Medulla oblongata (tissue), 1 donor: ENCODE measurements around the gene CNRIP1.

Source experiments
- DNase-seq: peaks from one replicate; pipeline ENCODE4 v3.0.0-alpha.2; 2015; ENCODE audit errors: extremely low spot score

The CNRIP1 gene

DNA sequence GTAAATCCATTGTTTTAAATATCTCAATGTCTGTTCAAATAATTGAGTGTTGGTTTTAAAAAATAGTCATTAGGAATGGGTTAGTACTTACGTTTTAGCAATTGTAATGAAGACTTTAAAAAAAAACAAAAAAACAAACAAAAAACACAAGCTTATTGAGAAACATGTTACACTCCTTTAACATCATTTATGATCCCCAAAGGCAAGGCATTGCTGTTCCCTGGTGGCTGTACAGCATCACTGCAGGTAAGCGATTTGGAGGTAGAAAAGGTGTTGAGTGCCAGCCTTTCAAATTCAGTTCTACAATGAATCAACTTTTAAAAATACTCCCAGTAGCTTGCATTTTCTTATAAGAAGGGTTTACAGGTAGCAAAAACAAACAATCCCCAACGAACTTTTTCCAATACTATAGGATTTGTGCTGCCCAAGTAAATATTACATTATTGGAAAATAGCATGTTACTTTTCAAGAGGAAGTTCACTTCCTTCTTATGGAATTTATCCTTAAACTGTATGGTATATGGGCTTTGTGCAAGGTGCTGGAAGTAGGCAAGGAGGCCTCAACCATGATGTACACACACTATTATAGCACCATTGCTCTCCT lies 27.5 kb downstream of the CNRIP1 start:
- DNase-seq, result no peak

- DNase-seq, result no peak
Observed at GRCh38 chr2:68291314-68291713, 28.4 kb downstream of the CNRIP1 start.

DNA sequence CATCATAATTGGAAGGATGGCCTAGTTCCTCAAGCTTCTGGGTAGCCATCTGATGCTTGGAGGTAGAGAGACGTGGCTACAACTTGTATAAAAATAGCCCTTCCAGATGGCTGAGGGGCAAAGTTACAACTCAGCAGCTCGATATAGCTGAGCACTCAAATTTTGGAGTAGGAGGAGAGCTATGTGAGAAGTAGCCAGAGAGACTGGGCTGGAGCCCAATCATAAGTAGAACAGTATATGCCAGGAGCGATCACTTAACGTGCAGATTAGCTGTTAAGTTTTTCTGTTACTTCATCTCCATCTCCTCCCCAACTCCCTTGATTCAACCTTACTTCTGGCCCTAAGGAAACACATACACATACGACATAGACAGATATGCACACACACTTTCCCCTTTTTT lies 28.8 kb downstream of the CNRIP1 start:
- DNase-seq, result no peak

- DNase-seq, result peak; percentile 89
Observed at GRCh38 chr2:68287580-68288441, 31.9 kb downstream of the CNRIP1 start.

DNA sequence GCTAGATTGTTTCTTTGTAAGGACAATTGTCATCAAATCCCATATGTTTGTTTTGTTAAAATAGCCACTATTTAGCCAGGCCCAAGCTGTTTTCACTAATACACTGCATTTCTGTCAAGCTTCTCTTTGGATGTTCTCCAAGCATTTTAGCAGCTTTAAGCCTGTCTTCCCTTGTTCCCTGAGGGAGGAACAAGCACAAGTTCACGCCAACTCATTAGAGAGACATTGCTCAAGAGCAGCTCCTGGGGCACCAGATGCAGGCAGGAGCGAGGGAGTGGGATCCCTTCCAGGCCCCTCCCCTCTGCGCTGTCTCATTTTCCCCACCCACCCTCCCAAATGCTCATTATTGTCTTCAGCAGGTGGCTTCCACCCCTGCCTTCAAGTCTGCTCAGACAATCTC lies 34.9 kb downstream of the CNRIP1 start:
- peak; percentile 58 for DNase-seq

GRCh38 chr2:68283419-68283812 lies 36.3 kb downstream of the CNRIP1 start:
- DNase-seq, result no peak

DNA sequence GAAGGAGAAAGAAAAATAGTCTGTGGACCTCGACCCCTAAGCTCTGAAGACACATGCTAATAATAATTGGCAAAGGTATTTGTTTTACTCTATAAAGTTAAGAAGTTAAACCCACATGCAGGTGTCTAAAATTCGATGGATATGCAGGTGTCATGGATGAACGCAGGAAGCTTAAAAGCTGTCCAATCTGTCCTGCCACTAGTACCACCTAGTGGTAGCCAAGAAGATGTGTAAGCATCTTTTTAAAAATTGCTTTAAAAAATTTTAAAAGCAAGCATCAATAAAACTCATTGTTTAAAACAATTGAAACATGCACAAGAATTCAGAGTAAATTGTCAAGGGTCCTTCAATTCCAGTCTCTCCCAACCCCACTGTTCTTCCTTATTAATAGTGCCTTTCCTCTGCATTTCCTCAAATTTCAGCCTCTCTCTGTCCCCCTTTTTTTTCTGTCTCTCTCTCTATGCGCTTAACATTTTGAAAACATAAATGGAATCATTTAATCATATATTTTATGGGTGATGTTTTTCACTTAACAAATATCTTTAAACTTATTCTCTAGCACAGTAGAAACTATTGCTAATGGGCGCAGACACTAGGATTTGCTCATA lies 36.8 kb downstream of the CNRIP1 start:
- DNase-seq, result peak; percentile 46

GRCh38 chr2:68280796-68281195 lies 39.0 kb downstream of the CNRIP1 start:
- DNase-seq, result no peak

DNA sequence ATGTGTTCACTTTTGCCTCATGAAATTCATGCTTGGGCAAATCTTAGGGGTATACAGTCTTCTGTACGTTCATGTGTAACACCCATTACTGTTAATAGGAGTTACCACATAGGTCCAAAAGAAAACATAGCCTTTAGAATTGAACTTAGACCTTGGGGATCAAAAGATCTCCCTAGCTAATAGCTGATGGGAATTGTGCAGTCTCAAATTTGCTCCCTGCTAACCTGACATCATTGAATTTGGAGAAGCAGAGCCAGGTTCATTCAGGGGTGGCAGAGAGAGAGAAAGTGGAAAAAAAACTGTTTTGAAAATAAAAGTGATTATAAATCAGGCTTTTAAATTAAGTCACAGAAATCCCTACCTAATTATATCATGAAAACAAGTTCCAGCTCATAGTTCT lies 39.4 kb downstream of the CNRIP1 start:
- no peak for DNase-seq

- DNase-seq, result no peak
Observed at GRCh38 chr2:68279691-68280090, 40.1 kb downstream of the CNRIP1 start.

GRCh38 chr2:68278169-68278568 lies 41.6 kb downstream of the CNRIP1 start:
- DNase-seq, result no peak

GRCh38 chr2:68274022-68274421 lies 45.7 kb downstream of the CNRIP1 start:
- DNase-seq, result no peak

DNA sequence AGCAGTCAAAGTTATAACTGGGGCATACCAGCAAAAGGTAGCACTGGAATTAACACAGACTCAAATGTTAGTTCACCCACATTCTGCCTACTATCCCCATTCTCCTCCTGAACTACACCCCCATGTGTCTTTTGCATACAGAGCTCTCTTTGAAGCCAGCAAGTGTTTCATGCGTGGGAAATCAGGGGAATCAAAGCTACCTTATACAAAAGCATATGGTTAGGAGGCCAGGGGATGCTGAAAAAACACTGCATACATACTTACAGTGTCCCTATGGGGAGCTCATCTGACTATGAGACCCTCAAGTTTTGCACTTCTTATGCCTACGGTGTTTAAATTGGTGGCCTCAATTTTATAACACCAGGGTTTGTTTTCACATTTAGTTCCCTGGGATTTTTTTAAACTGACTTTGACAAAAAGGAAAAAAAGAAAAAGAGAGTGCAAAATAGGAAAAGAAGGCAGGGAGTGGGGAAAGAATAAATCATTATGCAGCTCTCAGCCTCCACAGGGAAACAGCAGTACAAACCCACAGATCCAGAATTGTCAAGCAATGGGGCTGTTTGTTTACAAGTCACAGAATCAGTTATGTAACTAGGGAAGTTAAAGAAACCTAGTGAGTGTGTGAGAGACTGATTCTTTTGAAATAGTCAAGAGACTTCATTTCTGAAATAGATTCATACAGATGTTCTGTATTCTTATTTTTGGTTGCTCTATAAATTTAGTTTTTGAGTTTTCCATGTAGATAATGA lies 47.3 kb downstream of the CNRIP1 start:
- DNase-seq, result peak; percentile 83

DNA sequence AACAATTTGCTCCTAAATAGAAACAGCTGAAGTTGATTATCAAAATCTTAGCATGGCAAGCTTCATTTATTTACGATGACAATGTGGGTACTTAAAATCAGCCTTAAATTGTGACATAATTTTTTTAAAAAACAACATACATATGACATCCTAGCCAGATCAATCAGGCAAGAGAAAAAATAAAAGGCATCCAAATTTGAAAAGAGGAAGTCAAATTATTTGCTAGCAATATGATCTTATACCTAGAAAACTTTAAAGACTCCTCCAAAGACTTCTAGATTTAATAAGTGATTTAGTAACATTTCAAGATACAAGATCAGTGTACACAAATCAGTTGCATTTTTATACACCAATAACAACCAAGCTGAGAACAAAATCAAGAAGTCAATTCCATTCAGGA lies 53.1 kb downstream of the CNRIP1 start:
- no peak for DNase-seq

GRCh38 chr2:68263632-68264031 lies 56.1 kb downstream of the CNRIP1 start:
- no peak for DNase-seq

DNA sequence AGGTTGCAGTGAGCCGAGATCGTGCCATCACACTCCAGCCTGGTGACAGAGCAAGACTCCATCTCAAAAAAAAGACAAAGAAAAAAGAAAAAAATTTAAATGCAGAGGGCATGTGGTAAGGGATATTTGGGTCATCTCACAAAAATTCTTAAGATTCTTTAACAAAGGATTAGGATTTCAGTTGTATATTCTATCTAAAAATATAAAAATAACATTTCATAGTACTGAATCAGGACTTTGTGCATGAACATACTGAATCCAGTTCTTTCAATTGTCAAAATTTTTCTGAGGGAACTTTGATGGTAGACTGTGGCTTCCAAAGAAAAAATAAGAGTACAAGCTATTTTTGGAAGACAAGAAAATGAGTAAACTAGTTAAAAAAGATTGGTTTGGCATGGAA lies 60.9 kb downstream of the CNRIP1 start:
- DNase-seq, result no peak

GRCh38 chr2:68256093-68256450 lies 63.7 kb downstream of the CNRIP1 start:
- DNase-seq, result no peak

DNA sequence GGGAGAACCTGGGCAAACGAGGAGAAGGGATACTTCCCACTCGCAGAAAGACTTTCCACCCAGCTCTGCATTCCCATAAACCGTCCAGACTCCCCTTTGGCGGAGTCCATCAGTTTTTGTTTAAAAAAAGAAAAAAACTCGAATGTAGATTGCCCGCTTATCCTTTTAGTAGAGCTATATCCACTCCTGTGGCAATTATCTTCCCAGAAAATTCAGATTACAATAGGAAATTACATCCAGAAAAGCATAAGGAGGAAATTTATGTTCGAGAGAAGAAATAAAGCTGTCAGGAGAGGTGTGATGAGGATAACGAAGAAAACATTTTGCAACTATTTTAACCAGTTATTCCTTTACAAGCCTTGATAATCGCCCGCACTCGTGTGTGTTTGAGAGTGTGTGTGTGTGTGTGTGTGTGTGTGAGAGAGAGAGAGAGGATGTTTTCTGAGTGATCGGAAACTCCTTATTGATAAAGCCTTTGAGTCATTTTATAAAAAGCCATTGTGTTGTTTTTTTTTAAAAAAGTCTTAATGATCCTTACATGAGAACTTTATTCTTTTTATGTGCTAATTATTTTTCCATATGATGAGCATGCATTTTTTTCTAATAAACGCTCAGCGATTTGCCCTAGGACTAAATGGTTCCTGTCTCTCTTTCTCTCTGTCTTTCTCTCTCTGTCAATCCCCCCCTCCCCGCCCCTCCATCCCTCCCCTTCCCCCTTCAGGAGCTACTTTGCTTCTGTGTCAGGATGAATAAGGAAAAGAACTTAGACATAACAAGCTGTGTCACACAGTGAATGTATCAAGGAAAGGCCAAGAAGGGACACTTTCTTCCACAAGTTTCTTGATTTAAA lies 66.3 kb downstream of the CNRIP1 start:
- peak; percentile 57 for DNase-seq

DNA sequence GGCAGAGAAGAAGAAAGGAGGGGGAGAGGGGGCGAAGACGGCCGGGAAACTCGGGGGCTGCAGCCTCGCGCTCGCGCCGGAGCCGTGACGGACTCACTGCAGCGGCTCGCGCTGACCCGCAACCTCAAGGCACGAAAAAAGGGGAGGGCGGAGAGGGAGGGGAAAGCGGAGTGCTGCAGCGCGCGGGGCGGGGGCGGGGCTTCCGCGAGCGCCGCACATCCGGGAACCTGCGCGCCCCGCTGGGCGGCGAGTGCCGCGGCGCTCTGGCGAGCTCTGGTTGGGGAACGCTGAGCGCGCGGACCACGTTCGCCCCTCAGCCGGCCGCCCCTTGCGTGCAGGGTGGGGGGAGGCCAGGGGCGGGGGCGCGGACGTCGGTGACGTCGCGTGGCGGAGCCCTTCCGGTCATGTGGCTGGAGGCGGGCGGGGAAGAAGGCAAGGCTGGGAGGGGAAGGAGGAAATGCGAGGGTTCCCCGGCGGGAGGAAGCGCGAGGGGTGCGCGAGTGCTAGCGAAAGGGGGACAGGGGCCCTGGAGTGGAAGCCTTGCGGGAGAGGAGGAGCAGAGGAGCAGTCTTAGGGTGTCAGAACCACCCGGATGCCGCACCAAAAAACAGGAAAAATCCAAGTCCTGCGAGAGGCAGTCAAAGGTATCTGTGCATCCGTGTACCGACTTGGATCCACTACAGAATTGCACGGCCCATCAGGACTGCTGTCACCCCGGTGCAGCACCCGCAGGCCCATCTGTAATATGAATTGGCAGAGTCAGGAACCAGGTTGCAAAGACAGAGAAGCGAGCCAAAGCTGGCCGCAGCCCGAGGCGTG lies 67.1 kb downstream of the CNRIP1 start, which contains the start of gene PPP3R1:
Gene PPP3R1, minus strand, starts transcription at position 133 of the 819 bp plus-strand sequence. CDS start 405 bp downstream, outside the sequence.
- peak; percentile 97 for DNase-seq

- no peak for DNase-seq
Observed at GRCh38 chr2:68251855-68252399, 67.8 kb downstream of the CNRIP1 start.
